D721Med (cell line): Measurements from ENCODE around the gene TFE3.

Experiments
- DNase-seq: peaks from one replicate; pipeline ENCODE4 v3.0.0; 2011; ENCODE audit warnings: low spot score; ENCODE audit not compliant: insufficient read length
- FAIRE-seq: peaks from 2 replicates; lab custom pipeline; 2011; peaks lifted over from hg19 to GRCh38; lab: Jason Lieb, UNC
- TF ChIP-seq, protein P1 (sequence below): IDR thresholded peaks from 2 replicates; pipeline ENCODE4 v1.5.1; 2012; ENCODE audit warnings: mild to moderate bottlenecking, control low read depth; ENCODE audit not compliant: insufficient read depth; ENCODE audit errors: missing control alignments

TFE3 gene

GRCh38 chrX:49073601-49074575 is 30.7 kb upstream of the TFE3 start, which contains the start of gene PRAF2:
TSS of gene PRAF2 (minus strand) at chrX:49074002. CDS start at chrX:49073987, 15 bp downstream.
- FAIRE-seq (peak; percentile 84), DNase-seq (peak; percentile 92)
- TF ChIP-seq, protein P1, sequence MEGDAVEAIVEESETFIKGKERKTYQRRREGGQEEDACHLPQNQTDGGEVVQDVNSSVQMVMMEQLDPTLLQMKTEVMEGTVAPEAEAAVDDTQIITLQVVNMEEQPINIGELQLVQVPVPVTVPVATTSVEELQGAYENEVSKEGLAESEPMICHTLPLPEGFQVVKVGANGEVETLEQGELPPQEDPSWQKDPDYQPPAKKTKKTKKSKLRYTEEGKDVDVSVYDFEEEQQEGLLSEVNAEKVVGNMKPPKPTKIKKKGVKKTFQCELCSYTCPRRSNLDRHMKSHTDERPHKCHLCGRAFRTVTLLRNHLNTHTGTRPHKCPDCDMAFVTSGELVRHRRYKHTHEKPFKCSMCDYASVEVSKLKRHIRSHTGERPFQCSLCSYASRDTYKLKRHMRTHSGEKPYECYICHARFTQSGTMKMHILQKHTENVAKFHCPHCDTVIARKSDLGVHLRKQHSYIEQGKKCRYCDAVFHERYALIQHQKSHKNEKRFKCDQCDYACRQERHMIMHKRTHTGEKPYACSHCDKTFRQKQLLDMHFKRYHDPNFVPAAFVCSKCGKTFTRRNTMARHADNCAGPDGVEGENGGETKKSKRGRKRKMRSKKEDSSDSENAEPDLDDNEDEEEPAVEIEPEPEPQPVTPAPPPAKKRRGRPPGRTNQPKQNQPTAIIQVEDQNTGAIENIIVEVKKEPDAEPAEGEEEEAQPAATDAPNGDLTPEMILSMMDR = no peak

DNA sequence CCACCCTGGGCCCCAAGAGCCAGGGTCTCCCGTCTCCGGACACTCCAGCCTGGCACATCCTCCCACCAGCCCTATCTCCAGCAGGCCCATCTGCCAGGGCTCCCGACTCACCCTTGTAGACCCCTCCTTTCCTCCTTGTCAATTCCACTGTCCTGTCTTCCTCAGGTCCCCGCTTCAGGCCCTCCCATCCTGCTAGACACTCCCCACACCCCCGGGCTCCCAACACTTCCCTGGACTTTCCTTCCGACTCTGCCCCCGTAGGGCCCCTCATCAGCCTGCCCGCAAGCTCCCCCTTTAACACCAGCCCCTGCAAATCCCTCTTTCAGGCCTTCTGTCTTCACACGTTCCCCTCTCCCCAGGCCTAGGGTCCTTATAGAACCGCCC is 29.5 kb upstream of the TFE3 start:
- TF ChIP-seq, protein P1 = no peak
- no peak for FAIRE-seq
- DNase-seq = no peak

GRCh38 chrX:49071877-49072711 is 28.9 kb upstream of the TFE3 start:
- no peak for DNase-seq
- TF ChIP-seq, protein P1 = no peak
- FAIRE-seq = no peak

DNA sequence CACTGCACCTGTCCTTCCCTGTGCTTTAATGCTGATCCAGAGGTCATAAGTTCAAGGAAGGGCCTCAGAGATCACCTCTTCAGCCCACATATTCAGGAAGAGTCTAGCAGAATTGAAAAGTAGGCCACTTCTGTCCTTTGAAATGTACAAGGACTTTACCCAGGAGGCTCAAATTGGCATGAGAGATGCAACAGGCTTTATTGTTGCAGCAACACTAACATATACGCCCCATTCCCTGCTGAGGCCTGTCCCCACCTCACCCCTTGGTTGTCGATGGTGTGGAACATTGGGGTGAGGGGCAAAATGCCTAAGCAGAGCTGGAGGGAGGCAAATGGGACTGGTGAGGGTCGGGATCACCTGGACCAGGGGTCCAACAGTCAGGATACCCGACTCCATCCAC is 27.8 kb upstream of the TFE3 start:
- FAIRE-seq = no peak
- no peak for DNase-seq
- TF ChIP-seq, protein P1 = no peak

- FAIRE-seq = no peak
- no peak for DNase-seq
- TF ChIP-seq, protein P1 = no peak
Measured at GRCh38 chrX:49069038-49069437, 25.9 kb upstream of the TFE3 start.

DNA sequence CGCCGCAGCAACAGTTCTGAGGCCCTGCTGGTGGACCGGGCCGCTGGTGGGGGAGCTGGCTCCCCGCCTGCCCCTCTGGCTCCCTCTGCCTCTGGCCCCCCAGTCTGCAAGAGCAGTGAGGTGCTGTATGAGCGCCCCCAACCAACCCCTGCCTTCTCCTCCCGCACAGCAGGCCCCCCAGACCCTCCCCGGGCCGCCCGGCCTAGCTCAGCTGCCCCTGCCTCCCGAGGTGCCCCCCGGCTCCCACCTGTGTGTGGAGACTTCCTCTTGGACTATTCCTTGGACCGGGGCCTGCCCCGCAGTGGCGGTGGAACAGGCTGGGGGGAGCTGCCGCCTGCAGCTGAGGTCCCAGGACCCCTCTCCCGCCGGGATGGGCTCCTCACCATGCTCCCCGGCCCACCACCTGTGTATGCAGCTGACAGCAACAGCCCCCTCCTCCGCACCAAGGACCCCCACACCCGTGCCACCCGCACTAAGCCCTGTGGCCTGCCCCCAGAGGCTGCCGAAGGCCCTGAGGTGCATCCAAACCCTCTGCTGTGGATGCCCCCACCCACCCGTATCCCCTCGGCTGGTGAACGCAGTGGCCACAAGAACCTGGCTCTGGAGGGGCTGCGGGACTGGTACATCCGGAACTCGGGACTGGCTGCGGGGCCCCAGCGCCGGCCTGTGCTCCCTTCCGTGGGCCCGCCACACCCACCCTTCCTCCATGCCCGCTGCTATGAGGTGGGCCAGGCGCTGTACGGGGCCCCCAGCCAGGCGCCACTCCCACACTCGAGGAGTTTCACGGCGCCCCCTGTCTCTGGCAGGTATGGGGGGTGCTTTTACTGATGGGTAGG is 24.3 kb upstream of the TFE3 start:
- FAIRE-seq (no peak), DNase-seq (no peak)
- TF ChIP-seq, protein P1 = no peak
